ENCODE data around the gene CARHSP1.
"Not testable (repeated sequence)": the region's sequence is repeated elsewhere in the genome, so short reads cannot be mapped to it uniquely, and the experiment has no call there.

Gene CARHSP1

GRCh38 chr16:8853150-8853549 is 15.7 kb downstream of the CARHSP1 start:
- DNase-seq = no peak

GRCh38 chr16:8852534-8852933 is 16.3 kb downstream of the CARHSP1 start:
- no peak for DNase-seq

GRCh38 chr16:8851761-8852403 is 16.9 kb downstream of the CARHSP1 start:
- no peak for DNase-seq

DNA sequence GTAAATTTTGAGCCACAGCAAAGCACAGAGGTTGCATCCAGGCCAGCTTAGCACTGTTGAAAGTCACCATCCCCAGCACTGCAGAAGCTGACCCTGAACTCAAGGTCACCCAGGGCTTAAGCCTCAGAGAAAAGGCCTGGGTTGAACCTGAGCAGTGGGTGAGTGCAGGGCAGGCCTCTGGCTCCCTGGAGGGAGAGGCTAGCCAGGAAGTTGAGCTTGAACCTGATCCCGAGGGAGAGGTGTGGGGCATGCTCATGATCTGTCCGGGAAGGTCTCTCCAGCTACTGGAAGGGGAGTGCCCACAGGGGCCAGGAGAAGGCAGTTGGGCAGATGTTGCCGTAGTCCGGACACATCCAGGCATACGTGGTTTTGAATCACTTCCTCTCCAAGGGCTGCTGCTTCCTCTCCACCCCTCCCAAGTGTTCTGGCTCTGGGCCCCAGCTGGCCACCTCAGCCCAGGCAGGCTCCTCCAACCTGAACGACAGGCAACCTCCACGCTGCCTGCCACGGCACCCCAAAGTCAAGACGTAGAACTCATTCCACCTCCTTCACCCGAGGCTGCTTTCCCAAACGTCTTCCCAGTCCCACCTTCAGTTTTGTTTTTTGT is 18.4 kb downstream of the CARHSP1 start:
- no peak for DNase-seq

DNA sequence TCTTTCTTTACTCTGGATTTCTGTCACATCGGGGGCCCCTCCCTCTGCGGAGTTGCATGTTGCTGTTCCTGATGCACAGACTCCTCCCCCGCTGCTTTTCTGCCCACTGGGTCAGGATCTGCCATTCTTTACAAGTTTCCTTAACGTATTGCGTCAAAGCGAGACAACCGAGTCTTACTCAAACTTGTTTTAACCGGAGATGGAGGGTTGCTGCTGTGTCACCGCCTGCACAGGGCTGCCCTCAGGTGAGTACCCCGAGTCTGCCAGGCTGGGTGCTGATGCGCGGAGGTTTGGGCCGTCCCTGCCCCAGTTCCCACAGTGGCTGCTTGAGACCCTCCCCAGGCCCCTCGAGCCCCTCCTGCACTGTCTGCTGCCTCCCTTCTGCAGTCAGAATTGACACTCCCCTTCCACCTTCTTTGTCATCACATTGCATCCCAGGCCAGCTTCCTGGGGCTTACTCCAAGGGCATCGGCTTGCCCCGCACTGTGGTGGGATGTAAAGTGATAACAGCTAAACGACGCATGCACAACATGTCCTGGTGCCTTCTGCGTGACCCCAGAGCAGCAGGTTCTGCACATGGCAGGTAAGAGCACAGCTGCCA is 19.3 kb downstream of the CARHSP1 start:
- no peak for DNase-seq

GRCh38 chr16:8848939-8849391 is 19.8 kb downstream of the CARHSP1 start:
- no peak for DNase-seq

DNA sequence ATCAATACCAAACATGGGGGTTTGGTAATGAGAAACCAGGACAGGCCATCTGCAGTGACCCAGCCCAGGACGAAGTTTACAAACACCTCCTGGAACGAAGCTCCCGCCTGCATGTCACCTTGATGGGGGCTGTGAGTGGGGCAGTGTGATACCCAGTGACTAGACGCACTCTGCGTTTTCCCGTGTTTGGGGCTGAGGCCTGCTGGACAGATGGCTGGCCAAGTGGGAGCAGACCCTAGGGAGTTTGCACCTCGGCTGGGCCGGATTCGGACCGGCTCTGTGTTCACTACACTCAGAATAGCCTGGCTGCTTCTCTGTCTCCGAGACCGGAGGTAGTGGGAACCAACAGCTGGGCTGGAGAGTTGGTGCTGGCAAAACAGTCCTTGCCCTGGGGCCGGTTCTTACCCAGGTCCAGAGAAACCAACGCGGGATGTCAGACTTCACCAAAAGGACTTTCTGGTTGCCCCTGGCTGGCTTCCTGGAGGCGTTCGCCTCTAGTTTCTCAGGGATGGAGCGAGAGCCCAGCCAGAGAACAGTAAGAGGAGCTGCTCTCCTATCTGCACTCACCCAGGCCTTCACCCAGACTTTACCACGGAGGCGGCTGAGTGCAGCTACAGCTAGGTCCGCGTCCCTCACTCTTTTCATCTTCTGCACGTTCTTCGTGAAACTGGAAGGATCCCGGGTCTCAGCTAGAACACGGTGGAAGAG is 20.4 kb downstream of the CARHSP1 start:
- DNase-seq = no peak

GRCh38 chr16:8847623-8848022 is 21.2 kb downstream of the CARHSP1 start:
- DNase-seq = no peak

DNA sequence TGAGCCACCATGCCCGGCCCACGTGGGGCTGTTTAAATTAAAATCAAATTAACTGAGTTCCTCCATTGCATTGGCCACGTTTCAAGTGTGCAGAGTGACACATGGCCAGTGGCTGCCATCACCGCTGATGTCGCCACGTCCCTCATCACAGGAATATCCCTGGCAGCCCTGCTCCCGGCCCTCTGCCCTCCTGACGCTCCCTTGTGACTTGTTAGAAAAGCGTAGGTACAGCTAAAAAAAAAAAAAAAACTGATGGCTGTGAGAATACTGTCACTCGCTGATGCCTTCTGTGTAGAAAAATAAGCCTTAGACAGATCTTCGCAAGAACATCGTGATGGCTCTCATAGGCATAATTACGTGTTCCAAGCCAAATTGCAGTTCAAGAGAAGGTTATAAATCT is 21.7 kb downstream of the CARHSP1 start:
- no peak for DNase-seq

DNA sequence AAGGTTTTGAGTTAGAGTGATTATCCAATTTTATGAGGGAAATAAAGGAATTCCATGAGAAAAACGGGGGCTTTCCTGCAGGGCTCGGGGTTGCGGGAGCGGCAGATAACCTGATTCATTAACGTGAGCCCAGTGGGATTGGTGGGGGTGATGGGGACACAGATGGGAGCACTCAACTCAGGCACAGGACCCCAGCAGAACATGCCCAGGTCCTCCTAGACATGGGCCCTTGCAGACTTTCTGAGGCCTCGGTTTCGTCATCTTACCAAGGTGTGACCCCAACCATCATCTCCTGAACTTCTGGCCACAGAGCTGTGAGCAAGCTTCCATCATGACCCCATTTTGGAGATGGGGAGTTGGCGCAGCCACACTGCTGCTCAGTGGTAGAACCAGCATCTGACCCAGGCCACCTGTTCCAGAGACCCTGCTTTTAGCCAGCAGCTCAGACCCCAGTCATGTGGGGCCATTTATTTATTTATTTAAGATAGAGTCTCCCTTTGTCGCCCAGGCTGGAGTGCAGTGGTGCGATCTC is 22.3 kb downstream of the CARHSP1 start:
- no peak for DNase-seq

DNA sequence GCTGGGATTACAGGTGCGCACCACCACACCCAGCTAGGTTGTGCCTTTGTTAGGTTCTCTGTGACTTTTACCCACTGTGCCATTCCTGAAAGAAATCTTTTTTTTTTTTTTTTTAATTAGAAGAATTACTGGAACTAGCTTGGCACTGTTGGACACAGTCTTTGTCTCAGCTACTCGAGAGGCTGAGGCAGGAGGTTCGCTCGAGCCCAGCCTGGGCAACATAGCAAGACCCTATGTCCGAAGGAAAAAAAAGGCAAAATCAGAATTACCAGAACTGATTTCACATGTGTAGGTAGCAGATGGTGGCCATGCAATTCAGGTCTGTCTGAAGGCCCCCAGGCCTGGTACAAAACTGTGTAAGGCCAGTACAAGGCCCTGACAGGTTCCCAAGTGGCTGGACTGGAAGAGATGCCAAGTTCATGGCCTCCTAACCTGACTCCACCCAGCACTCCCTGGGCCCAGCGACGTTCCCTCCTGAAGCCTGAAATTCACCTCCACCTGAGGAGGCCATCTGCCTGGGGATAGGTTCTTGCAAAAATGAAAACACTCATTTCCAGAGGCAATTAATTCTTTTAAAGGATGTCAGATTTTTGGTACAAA is 23.0 kb downstream of the CARHSP1 start:
- DNase-seq = no peak

- DNase-seq = not testable (repeated sequence)
Measured at GRCh38 chr16:8843296-8843695, 25.5 kb downstream of the CARHSP1 start.

DNA sequence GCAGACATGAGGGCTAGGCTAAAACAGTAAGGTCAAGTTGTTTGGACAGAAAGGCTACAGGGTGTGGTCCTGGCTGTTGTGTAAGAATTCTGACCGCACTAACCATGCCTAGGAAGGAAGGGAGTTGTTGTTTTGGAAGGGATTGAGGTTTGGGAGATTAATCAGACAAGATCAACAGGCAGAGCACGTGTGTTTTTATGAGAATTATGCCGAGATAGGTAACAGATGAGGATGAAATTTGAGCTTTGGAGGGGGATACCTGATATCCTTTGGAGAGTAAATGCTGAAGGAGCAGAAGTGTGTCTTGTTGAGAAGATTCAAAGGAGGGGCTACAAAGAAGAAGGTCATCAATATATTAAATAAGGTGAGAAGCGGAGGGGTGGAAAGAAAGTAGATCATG is 26.8 kb downstream of the CARHSP1 start:
- DNase-seq = not testable (repeated sequence)

- not testable (repeated sequence) for DNase-seq
Measured at GRCh38 chr16:8837594-8837993, 31.2 kb downstream of the CARHSP1 start.

DNA sequence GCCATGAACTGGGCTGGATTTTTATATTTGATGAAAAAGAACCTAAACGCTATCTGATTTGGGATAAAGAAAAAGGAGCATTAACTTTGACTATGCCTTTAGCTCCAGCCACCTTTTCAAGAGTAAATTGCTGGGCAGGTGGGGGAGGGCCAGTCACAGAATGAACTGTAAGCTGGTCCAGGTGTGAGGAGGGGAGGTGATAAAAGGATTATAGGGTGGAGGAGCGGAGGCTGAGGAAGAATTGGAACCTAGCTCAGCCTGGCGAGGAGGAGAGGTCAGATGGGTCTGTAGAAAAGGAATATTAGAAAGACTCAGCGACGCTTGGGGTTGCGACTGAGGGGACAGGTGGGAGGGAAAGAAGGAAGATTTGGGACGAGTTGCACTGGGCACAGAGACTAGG is 32.0 kb downstream of the CARHSP1 start:
- DNase-seq = not testable (repeated sequence)

- no peak for DNase-seq
Measured at GRCh38 chr16:8832717-8833105, 36.1 kb downstream of the CARHSP1 start.

DNA sequence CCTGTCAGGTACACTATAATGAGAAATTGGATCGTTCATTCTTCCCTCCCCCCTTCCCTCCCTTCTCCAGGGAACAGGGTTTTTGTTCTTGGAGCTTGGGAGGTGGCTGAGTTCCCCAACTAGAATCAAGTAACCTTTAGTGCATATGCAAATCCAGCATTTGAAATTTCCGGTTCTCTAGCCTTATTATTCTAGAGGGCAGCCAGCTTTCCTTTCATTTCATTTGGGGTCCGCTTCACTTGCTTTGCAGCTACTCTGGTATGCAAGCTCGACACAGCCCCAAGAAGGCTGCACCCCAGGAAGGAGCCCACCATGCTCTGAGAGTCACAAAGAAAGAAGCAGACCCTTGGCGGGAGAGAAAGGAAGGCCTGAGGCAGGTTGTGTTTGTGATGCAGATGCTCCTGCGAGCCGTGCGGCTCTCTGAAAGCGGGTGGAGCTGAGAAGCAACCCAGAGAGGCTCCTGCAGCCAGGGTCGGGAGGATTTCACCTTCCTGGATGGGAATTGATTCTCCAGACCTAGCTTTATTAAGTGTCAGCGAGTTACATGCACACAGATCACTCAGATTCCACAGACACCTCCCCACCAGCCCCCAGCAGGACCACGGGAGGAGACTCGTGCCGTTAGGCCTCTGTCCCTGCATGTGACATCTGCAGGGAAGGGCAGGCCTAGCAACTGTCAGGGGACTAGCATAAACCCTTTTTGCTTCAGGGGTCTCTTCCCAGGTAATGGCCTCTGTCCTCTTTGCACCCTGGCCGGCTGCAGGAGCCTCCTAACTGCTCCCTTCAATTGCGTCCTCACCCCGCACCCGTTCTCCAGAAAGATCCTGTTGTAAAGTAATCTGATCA is 36.7 kb downstream of the CARHSP1 start:
- DNase-seq = no peak

DNA sequence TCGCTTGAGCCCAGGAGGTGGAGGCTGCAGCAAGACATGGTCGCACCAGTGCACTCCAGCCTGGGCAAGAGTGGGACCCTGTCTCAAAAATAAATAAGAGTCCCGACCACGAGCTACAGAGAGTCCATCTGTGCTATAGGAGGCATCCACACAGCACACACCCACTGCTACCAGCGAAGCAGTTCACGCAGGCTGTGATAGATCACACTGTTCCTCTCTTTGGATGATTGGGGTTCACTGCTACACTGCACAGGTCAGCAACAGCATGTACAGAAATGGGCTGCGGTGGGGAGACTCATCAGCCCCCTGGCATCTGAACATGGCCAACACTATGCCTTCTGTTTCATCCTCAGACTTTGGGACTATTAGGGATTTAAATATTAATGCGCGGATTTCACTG is 37.4 kb downstream of the CARHSP1 start:
- DNase-seq = no peak

GRCh38 chr16:8828541-8829165 is 40.2 kb downstream of the CARHSP1 start:
- no peak for DNase-seq

- no peak for DNase-seq
Measured at GRCh38 chr16:8826278-8826879, 42.4 kb downstream of the CARHSP1 start.

DNA sequence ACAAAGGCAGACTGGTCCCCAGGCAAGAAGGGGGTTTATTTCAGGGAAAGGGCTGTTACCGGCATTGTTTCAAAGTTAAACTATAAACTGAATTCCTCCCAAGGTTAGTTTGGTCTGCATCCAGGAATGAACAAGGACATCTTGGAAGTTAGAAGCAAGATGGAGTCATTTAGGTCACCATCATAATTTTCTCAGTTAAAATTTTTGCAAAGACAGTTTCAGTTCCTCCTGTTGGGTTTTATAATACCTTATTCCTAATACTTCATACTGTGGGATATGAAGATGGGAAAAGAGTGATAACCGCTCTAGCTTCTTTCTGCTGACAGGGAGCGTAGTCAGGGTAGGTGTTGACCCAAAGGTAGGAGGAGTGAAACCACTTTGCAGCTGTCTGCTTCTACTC is 46.4 kb downstream of the CARHSP1 start:
- DNase-seq = no peak

Data from CD4-positive, alpha-beta T cell treated with Interleukin-17A for 4 hours (primary cell).